Islet of Langerhans (tissue), 1 donor: Measurements from ENCODE around the gene SIGLEC9.
"Not testable (repeated sequence)": the region's sequence is repeated elsewhere in the genome, so short reads cannot be mapped to it uniquely, and the experiment has no call there.

Experiments used
- FAIRE-seq: peaks from one replicate; lab custom pipeline; 2011; peaks lifted over from hg19 to GRCh38; lab: Jason Lieb, UNC

Gene SIGLEC9

GRCh38 chr19:51123802-51124201 is 904 bp upstream of the SIGLEC9 start:
- FAIRE-seq: no peak

DNA sequence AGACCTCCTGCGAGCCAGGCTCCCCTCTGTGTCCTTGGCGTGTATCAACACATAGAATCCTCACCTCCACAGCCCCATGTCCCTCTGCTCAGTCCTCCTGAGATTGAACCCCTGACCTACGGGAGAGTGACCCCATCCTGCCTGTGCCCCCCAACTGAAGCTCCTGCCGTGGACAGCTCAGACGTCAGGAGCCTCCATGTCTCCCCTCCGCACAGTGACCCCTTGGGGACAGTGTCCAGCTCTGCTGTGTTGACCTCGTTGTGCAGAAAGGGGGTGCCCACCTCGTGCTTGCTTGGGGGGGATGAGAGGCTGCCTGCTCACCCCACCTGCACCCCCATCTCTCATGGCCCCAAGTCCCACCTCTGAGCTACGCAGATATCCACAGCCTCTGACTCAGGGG is 490 bp upstream of the SIGLEC9 start:
- no peak for FAIRE-seq

DNA sequence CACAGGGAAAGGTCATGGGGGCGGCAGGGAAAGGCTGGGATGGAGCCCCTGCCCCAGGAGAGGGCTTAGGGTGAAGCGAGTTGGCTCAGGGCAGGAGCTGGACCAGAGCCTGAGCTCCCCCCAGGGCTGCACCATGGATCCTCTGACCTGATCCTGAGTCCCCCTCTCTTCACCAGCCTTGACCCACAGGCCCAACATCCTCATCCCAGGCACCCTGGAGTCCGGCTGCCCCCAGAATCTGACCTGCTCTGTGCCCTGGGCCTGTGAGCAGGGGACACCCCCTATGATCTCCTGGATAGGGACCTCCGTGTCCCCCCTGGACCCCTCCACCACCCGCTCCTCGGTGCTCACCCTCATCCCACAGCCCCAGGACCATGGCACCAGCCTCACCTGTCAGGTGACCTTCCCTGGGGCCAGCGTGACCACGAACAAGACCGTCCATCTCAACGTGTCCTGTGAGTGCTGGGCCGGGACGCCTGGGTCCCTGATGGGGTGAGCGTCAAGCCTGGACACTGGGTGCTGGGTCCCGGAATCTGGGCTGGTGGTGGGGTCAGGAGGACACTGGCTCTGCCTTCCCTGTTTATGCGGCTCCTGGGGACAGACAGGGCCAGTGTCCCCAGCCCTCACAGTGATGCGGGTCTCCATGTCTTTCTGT is 842 bp downstream of the SIGLEC9 start:
- no peak for FAIRE-seq

DNA sequence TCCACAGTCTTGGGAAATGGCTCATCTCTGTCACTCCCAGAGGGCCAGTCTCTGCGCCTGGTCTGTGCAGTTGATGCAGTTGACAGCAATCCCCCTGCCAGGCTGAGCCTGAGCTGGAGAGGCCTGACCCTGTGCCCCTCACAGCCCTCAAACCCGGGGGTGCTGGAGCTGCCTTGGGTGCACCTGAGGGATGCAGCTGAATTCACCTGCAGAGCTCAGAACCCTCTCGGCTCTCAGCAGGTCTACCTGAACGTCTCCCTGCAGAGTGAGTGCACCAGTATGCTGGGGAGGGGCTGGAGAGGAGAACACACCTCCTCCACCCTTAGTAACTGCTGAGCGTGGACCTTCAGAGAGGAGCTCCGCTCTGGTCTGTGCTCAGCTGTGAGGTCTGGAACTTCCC is 2.3 kb downstream of the SIGLEC9 start:
- FAIRE-seq: no peak

- no peak for FAIRE-seq
Measured at GRCh38 chr19:51127755-51128154, 3.0 kb downstream of the SIGLEC9 start.

GRCh38 chr19:51128227-51128626 is 3.5 kb downstream of the SIGLEC9 start:
- FAIRE-seq: no peak

DNA sequence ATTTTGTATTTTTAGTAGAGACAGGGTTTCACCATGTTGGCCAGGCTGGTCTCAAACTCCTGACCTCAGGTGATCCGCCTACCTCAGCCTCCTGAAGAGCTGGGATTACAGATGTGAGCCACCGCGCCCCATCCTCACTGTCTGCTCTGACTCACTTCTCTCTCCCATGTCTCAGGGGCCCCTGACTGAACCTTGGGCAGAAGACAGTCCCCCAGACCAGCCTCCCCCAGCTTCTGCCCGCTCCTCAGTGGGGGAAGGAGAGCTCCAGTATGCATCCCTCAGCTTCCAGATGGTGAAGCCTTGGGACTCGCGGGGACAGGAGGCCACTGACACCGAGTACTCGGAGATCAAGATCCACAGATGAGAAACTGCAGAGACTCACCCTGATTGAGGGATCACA is 5.0 kb downstream of the SIGLEC9 start:
- no peak for FAIRE-seq

DNA sequence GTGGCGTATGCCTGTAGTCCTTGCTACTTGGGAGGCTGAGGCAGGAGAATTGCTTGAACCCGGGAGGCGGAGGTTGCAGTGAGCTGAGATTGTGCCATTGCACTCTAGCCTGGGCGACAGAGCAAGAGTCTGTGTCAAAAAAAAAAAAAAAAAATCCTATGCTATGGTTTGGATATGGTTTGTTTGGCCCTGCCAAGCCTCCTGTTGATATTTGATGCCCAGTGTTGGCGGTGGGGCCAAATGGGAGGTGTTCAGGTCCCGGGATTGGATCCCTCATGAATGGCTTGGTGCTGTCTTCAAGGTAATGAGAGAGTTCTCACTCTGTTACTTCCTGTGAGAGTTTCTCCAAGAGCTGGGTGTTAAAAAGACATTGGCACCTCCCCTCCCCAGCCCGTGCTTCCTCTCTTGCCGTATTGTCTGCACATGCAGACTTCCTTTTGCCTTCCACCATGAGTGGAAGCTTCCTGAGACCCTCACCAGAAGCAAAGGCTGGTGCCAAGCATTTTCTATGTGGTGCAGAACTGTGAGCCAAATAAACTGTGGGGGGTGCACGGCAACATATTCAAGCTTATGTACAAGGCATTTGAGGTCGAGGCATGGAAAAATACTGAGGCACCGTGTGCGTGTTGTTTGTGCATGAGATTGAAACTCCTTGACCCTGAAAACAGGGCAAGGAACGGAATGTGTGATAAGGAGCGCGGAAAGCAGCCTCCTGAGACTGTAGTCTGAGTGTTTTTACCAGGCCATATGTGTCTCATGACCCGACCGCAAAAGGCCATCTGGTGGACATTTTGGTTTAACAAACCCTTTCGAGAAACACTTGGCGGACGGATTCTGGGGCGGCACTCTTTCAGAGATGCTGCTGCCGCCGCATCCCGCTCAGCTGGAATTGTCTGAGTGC is 7.3 kb downstream of the SIGLEC9 start:
- FAIRE-seq: no peak

- no peak for FAIRE-seq
Measured at GRCh38 chr19:51135004-51135403, 10.3 kb downstream of the SIGLEC9 start.

DNA sequence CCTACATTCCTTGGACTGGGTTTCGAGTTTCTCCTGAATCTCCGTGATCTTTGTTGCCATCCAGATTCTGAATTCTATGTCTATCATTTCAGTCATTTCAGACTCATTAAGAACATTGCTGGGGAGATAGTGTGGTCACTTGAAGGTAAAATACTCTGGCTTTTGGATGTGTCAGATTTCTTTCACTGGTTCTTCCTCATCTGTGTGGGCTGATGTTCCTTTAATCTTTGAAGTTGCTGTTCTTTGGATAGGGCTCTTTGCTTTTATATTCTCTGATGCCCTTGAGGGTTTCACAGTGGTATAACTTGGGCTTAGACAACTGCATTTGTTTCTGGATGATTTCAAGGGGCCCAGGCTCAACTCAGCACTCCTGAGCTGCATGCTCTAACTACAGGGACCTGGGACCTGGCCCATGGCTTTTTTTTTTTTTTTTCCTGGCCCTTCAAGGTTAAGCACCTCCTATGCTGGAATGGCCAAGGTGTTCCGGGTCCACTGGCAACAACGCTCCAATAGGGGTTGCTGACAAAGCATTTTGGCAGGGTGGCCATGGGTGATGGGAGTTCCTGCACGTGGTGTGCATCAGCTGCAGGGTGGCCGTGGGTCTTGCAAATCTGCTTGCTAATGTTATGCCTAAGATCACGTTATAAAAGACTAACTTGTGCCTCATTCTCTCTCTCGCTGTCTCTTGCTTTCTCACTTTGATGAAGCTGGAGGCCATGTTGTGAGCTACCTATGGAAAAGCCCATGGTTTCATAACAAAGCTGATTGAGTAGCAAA is 11.5 kb downstream of the SIGLEC9 start:
- FAIRE-seq: no peak

DNA sequence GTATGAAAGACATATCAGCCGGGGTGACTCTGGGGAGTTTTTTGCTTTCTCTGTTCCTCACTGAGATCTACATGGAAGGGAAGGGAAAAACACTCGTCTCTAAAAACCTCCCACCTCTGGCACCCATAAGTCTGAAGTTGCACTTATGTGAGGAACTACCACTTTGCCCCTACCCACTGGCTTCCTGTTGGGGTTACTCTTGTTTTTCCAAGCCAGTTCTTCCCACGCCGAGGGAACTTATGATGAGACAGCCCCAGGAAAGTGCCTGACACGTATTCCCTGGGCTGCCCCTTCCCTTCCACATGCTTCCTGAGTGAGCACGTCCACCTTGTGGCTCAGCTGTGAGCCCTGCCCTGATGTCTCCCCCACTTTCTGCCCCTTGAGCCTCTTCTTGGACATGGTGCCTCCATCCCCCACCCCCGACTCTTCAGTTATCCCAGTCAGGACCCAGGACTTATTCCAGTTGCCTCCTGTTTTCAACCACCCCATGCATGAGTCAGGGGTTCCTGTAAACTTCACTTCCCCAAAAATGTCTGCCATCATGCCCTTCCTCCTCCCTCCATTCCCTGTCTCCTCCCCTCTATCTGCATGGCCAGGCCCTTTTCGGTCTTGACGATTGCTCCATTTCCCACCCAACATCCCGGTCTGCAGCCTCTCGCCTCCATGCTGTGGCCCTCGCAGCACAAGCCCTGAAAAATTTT is 12.3 kb downstream of the SIGLEC9 start:
- FAIRE-seq: no peak

DNA sequence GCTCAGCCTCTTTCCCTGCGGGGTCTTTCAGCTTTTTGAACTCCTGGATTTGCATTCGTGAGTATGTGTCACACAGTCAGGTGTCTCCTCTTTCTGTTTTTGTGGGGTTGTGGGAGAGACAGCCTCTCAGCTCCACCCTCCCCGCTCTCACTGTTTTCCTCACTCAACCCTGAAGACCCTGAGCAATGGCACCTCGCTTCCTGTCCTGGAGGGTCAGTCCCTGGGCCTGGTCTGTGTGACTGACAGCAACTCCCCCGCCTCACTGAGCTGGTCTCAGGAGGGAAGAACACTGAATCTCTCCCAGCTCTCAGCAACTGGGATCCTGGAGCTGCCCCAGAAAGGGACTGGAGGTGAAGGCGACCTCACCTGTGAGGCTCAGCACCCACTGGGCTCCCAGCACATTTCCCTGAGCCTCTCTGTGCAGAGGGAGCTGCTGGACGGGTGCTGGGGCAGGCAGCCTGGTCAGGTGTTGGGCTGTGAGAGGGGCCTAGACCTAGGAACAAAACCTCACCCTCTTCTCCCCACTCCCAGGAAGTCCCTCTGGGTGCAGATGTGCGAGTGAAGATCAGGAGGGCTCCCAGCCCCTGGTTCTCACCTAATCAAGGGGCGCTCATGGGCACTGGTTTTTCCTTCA is 13.2 kb downstream of the SIGLEC9 start:
- FAIRE-seq: no peak

DNA sequence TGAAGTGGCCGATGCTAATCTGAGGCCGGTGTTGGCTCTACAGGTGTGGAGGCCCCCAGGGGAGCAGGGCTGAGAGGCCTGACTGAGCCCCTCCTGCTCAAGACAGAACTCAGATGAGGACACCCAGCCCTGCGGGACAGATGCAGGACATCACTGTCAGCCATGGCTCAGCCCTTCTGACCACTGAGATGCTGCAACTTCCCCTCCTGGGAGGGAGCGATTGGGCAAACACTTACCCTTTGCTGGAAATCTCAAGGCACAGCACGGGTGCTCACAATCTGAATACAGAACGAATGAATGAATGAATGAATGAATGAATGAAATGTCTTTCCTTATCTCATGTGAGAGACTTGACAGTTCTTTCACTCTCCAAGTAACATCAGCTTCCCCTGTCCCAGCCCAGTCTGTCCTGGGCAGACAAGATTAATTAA is 13.9 kb downstream of the SIGLEC9 start:
- no peak for FAIRE-seq

DNA sequence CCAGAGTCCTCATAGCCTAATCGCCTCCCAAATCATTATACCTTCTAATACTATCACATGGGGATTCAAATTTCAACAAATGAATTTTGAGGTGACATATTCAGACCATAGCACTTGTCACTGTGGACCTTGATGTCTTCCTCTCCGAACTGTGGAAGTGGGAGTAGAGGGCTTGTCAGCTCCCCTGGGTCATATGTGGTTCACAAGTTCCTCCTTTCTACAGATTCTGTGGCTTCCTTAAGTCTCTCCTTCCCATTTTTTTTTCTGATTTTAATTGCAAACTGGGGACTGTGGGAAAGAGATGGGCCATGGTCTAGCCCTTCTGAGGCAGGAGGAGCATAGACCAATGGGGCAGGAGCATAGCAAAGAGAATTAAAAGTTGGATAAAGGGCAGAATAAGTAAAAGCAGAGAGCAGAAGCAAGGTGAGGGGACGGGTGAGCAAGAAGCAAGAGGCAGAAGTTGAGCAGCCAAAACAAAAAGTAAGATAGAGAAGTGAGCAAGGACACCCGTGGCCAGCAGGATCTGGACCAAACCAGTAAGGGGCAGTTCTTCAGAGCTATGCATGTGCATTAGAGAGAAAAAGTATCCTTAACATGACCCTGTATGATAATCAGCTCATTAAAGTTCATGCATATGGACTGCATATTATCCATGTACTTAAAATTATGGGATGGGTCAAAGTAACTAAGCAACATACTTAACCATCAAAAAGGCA is 14.8 kb downstream of the SIGLEC9 start:
- no peak for FAIRE-seq

DNA sequence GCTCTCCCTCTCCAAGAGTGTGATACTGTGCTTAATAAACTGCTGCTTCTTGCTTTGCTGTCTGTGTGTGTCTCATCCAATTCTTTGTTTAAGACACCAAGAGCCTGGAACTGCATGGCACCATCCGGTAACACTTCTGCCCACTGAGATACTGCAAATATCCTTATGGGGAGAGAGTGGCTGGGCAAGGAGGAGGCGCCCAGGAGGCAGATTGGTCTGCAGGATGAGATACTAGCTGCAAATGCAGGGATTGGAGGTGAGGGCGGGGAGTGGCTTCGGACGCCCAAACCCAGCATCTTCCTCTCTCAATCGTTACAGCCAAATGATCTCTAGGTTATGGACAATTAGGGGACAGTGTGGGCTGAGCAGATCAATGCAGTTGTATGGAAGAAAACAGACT is 15.7 kb downstream of the SIGLEC9 start:
- no peak for FAIRE-seq

GRCh38 chr19:51141181-51141580 is 16.5 kb downstream of the SIGLEC9 start:
- FAIRE-seq: no peak

GRCh38 chr19:51142119-51142518 is 17.4 kb downstream of the SIGLEC9 start, which contains the start of gene SIGLEC7:
Gene SIGLEC7 (plus strand): TSS chr19:51142301. CDS start chr19:51142370, 69 bp downstream.
- FAIRE-seq: no peak

GRCh38 chr19:51142809-51143475 is 18.2 kb downstream of the SIGLEC9 start:
- FAIRE-seq: not testable (repeated sequence)

DNA sequence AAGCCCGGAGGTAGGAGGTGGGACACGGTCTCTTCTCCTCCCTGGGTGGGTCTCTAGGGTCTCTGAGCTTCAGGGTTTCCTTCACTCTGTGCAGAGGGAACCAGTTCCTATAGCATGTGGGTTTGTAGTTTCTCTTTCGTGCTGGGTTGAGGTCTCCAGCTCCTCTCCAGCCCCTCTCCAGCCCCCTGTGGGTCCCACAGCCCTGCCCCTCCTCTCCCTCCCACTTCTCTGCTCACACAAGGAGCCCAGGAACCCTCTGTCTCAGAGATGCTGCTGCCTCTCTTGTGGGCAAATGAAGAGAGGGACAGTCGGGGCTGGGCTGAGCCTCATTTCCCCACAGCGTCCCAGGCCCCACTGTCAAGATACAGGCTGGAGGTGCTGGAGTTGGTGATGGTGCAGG is 18.8 kb downstream of the SIGLEC9 start:
- FAIRE-seq: no peak

- FAIRE-seq: no peak
Measured at GRCh38 chr19:51144482-51145045, 19.9 kb downstream of the SIGLEC9 start.
